Body of pancreas (tissue), 4 donors: ENCODE results near the gene ARMC10. TPM values are rescaled to one million over a fixed set of nuclear protein-coding genes. Genes with fewer than 3 reads are reported as not detected.
A peak's percentile ranks its signal among the peaks of the same experiment; 100 is the strongest.
"Not testable (repeated sequence)": the region's sequence is repeated elsewhere in the genome, so short reads cannot be mapped to it uniquely, and the experiment has no call there.

Experiments used
- ATAC-seq: fragments of 150-250 bp; one replicate; pipeline ENCODE4 v1.9.1; 2016
- DNase-seq, 4 donors: peaks; one replicate each; pipeline ENCODE4 v3.0.0-alpha.2; 2019
- H3K27ac ChIP-seq, 4 donors: fragments of 200-600 bp; sonication (generic); 1 replicate in 3 of 4; 2 replicates in 1 of 4; pipeline versions ENCODE4 v1.5.1 to v1.6.1; 2016 to 2019; ENCODE audit warnings: mild to moderate bottlenecking in 1 of 4, mixed read lengths in 1 of 4, moderate library complexity in 1 of 4
- H3K27me3 ChIP-seq, 2 donors: fragments of 200-600 bp; sonication (generic); one replicate each; pipeline ENCODE4 v1.6.0; 2016; ENCODE audit warnings: mild to moderate bottlenecking in 1 of 2
- H3K36me3 ChIP-seq, 2 donors: fragments of 200-600 bp; sonication (generic); replicated peaks in 1 of 2; 2 replicates each; pipeline ENCODE4 v1.5.1; 2016; ENCODE audit warnings: low read depth in 2 of 2; ENCODE audit not compliant: insufficient read depth in 1 of 2
- H3K4me1 ChIP-seq: fragments of 200-600 bp; sonication (generic); one replicate; pipeline ENCODE4 v1.6.0; 2016
- H3K4me3 ChIP-seq, 2 donors: fragments of 200-600 bp; sonication (generic); 1 replicate in 1 of 2; 2 replicates in 1 of 2; pipeline ENCODE4 v1.5.1; 2016 to 2019
- H3K9me3 ChIP-seq, 3 donors: fragments of 200-600 bp; sonication (generic); 1 replicate in 2 of 3; 2 replicates in 1 of 3; pipeline ENCODE4 v1.5.1; 2016
- CTCF ChIP-seq, 7 experiments: fragments of 450-650 bp in 4 of 7; fragments of 200-600 bp in 3 of 7; sonication (generic) in 3 of 7; IDR thresholded peaks; one replicate each; pipeline ENCODE4 v1.5.1; 2016 to 2019; ENCODE audit warnings: antibody characterized with exemption in 7 of 7
- POLR2A ChIP-seq, 3 donors: fragments of 450-650 bp; IDR thresholded peaks; one replicate each; pipeline ENCODE4 v1.6.1; 2016; ENCODE audit warnings: antibody characterized with exemption in 3 of 3, mild to moderate bottlenecking in 2 of 3
- WGBS, 2 donors: methylation state at CpG; one replicate each; pipeline ENCODE4 v1.1.5; 2017; 5-methylcytosine and 5-hydroxymethylcytosine counted together
- intact Hi-C: fragments of 100-400 bp; cut with DNase I; formaldehyde crosslinking; loops from one replicate; pipeline ENCODE4 v1.15.1; 2023
- total RNA-seq, 2 donors: library from RNA; depleted of rRNA; stranded (reverse); fragments of >200 nt; gene quantifications; one replicate each; pipeline ENCODE4 v1.1.0, GENCODE V29; 2016

Gene ARMC10
- total RNA-seq, 2 donors from 2014 or later: 20.4 to 31.1 TPM

GRCh38 chr7:103037476-103037822 lies 37.5 kb upstream of the ARMC10 start:
- Histone ChIP-seq H3K27ac (no peak overlapping the region), H3K4me1 (no peaks in the 10 kb centered on the region), H3K27me3 (no peaks in the 10 kb centered on the region), H3K9me3 (no peaks in the 10 kb centered on the region), H3K36me3 (no peaks in the 10 kb centered on the region), H3K4me3 (no peak overlapping the region)
- intact Hi-C loops: no loop called here
- TF ChIP-seq POLR2A (IDR thresholded peaks at IDR 0.05) (no peak), CTCF (IDR thresholded peaks at IDR 0.05) (no peak)
- ATAC-seq (no peak), DNase-seq (no peak)
- 92 to 95% methylated on average over 1 of the region's 1 CpG for WGBS, 2 donors

- intact Hi-C loops: not testable (repeated sequence)
- peak; percentile 48 to 86 (median 74) for DNase-seq
These were observed 36.9 kb upstream of the ARMC10 start for GRCh38 chr7:103037823-103038739.

GRCh38 chr7:103041815-103042214 lies 33.1 kb upstream of the ARMC10 start:
- H3K4me1 ChIP-seq, H3K9me3 ChIP-seq, H3K27me3 ChIP-seq, ATAC-seq, H3K4me3 ChIP-seq, DNase-seq, intact Hi-C loops, H3K27ac ChIP-seq, H3K36me3 ChIP-seq: not testable (repeated sequence)
- 65 to 83% methylated on average over 1 of the region's 1 CpG for WGBS, 2 donors

More at GRCh38 chr7:103037823-103038739, 36.9 kb upstream of the ARMC10 start:
- not testable (repeated sequence) for H3K27me3 ChIP-seq, H3K36me3 ChIP-seq, H3K9me3 ChIP-seq, H3K4me3 ChIP-seq, H3K4me1 ChIP-seq
- 67 to 80% methylated on average over 14 to 20 of the region's 20 CpGs for WGBS, 2 donors
- peak; percentile 4 for ATAC-seq
- peak in 1 of 3 donors; percentile 13 for TF ChIP-seq POLR2A (IDR thresholded peaks at IDR 0.05)
- peak overlapping the region in 3 of 4 donors; percentile 16 to 65 (median 33) for H3K27ac ChIP-seq

- no peaks in the 10 kb centered on the region for H3K36me3 ChIP-seq
- H3K27me3 ChIP-seq: no peaks in the 10 kb centered on the region
- H3K27ac ChIP-seq: no peak overlapping the region
- no peak overlapping the region for H3K4me3 ChIP-seq
- intact Hi-C loops: no loop called here
- no peaks in the 10 kb centered on the region for H3K9me3 ChIP-seq
- H3K4me1 ChIP-seq: no peaks in the 10 kb centered on the region
- ATAC-seq (no peak), DNase-seq (no peak)
- no peak for TF ChIP-seq CTCF (IDR thresholded peaks at IDR 0.05)
- no peak for TF ChIP-seq POLR2A (IDR thresholded peaks at IDR 0.05)
- 83 to 97% methylated on average over 2 of the region's 2 CpGs for WGBS, 2 donors
These were observed 26.1 kb upstream of the ARMC10 start for GRCh38 chr7:103048833-103049232.

- DNase-seq (no peak), ATAC-seq (no peak)
- no peaks in the 10 kb centered on the region for H3K4me1 ChIP-seq
- intact Hi-C loops: no loop called here
- H3K36me3 ChIP-seq: no peaks in the 10 kb centered on the region
- H3K27me3 ChIP-seq: no peaks in the 10 kb centered on the region
- WGBS, 2 donors: 88 to 90% methylated on average over 6 of the region's 6 CpGs
- no peaks in the 10 kb centered on the region for H3K9me3 ChIP-seq
- TF ChIP-seq CTCF (IDR thresholded peaks at IDR 0.05) (no peak), POLR2A (IDR thresholded peaks at IDR 0.05) (no peak)
- H3K4me3 ChIP-seq: no peak overlapping the region
- H3K27ac ChIP-seq: no peak overlapping the region
These were observed 23.4 kb upstream of the ARMC10 start for GRCh38 chr7:103051519-103051918.

- H3K4me3 ChIP-seq, H3K27ac ChIP-seq, intact Hi-C loops, H3K4me1 ChIP-seq, H3K27me3 ChIP-seq, H3K36me3 ChIP-seq, ATAC-seq, DNase-seq, H3K9me3 ChIP-seq: not testable (repeated sequence)
- WGBS, 2 donors: 70 to 86% methylated on average over 1 of the region's 1 CpG
These were observed 18.9 kb upstream of the ARMC10 start for GRCh38 chr7:103056006-103056405.
